GM23248 (cell line): Measurements from ENCODE around the gene MROH8.

Source experiments
- EZH2 ChIP-seq: fragments of 200-600 bp; sonication (generic); IDR thresholded peaks from 2 replicates; pipeline ENCODE4 v1.6.1; 2018; ENCODE audit warnings: antibody characterized with exemption, mild to moderate bottlenecking; ENCODE audit not compliant: insufficient read depth, poor library complexity, severe bottlenecking
- EZH2phosphoT487 ChIP-seq: fragments of 200-600 bp; sonication (generic); IDR thresholded peaks from 2 replicates; pipeline ENCODE4 v1.6.1; 2018; ENCODE audit warnings: antibody characterized with exemption, moderate library complexity, mild to moderate bottlenecking, low read depth; ENCODE audit not compliant: insufficient read depth

GRCh38 chr20:37077009-37077408, 102.3 kb downstream of the MROH8 start:
- TF ChIP-seq EZH2 (no peak), EZH2phosphoT487 (no peak)
